Measurements from ENCODE around the gene ADAMTSL3. TPM values are rescaled to one million over a fixed set of nuclear protein-coding genes. Genes with fewer than 3 reads are reported as not detected.

The ADAMTSL3 gene
- total RNA-seq, 2 experiments from 2014 or later, result not detected

GRCh38 chr15:83659417-83659812, 5.5 kb downstream of the ADAMTSL3 start:
- Mint-ChIP-seq H3K4me3 (no peak overlapping the region), H3K36me3 (ENCODE audit: low read depth) (no peaks in the 10 kb centered on the region), H3K27ac (no peak overlapping the region), H3K27me3 (peaks cover 12% of the 10 kb centered on the region), H3K4me1 (no peaks in the 10 kb centered on the region), H3K9me3 (no peaks in the 10 kb centered on the region)
- no peak for DNase-seq
- POLR2A ChIA-PET, result no interaction called here
- CTCF ChIA-PET, result no interaction called here

GRCh38 chr15:83665480-83665879, 11.6 kb downstream of the ADAMTSL3 start:
- Mint-ChIP-seq H3K4me3 (no peak overlapping the region), H3K9me3 (no peaks in the 10 kb centered on the region), H3K27ac (no peak overlapping the region), H3K4me1 (no peaks in the 10 kb centered on the region), H3K27me3 (no peaks in the 10 kb centered on the region), H3K36me3 (ENCODE audit: low read depth) (no peaks in the 10 kb centered on the region)
- ChIA-PET CTCF (no interaction called here), POLR2A (no interaction called here)
- no peak for DNase-seq

DNA sequence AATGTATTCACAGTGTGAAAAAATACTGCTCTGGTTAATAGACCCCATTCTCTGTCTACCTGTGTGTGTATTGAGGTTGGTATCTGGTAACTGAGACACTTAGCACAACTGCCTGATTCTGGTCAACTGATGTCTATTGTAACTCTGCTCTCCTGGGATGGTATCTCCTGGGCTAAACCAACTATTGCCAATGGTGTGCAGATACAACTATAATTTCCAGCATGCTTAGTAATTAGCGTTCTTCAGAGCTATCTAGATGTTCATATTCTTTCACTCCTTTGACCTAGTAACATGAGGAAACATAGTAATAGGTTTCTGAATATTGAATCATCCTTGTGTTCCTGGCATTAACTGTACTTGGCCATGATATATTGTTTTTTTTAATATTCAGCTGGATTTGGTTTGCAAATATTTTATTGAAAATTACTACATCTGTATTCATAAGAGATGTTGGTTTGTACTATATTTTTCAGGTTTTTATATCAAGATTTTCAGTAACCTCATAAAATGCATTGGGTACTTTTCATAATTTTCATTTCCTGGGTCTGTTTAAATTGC, 16.8 kb downstream of the ADAMTSL3 start:
- ChIA-PET POLR2A (no interaction called here), CTCF (no interaction called here)
- H3K9me3 Mint-ChIP-seq, result no peaks in the 10 kb centered on the region
- no peak overlapping the region for H3K27ac Mint-ChIP-seq
- H3K4me3 Mint-ChIP-seq, result no peak overlapping the region
- no peaks in the 10 kb centered on the region for H3K4me1 Mint-ChIP-seq
- no peaks in the 10 kb centered on the region for H3K27me3 Mint-ChIP-seq
- no peaks in the 10 kb centered on the region for H3K36me3 Mint-ChIP-seq (ENCODE audit: low read depth)
- DNase-seq, result no peak

GRCh38 chr15:83671603-83672002, 17.7 kb downstream of the ADAMTSL3 start:
- H3K27ac Mint-ChIP-seq, result no peak overlapping the region
- DNase-seq, result no peak
- H3K36me3 Mint-ChIP-seq (ENCODE audit: low read depth), result no peaks in the 10 kb centered on the region
- H3K4me1 Mint-ChIP-seq, result peaks cover 1% of the 10 kb centered on the region
- H3K9me3 Mint-ChIP-seq, result no peaks in the 10 kb centered on the region
- POLR2A ChIA-PET, result no interaction called here
- H3K27me3 Mint-ChIP-seq, result no peaks in the 10 kb centered on the region
- H3K4me3 Mint-ChIP-seq, result no peak overlapping the region
- CTCF ChIA-PET, result no interaction called here

- Mint-ChIP-seq H3K4me3 (no peak overlapping the region), H3K4me1 (peaks cover 1% of the 10 kb centered on the region), H3K27ac (no peak overlapping the region), H3K9me3 (no peaks in the 10 kb centered on the region), H3K27me3 (no peaks in the 10 kb centered on the region), H3K36me3 (ENCODE audit: low read depth) (no peaks in the 10 kb centered on the region)
- CTCF ChIA-PET, result interaction anchor here (0.6 kb wide), 1 partner anchor 76 kb away, joined by 6 read pairs; no protein-coding TSS in a partner anchor
- DNase-seq, result no peak
- POLR2A ChIA-PET, result no interaction called here
Measured at GRCh38 chr15:83673385-83673784, 19.5 kb downstream of the ADAMTSL3 start.

DNA sequence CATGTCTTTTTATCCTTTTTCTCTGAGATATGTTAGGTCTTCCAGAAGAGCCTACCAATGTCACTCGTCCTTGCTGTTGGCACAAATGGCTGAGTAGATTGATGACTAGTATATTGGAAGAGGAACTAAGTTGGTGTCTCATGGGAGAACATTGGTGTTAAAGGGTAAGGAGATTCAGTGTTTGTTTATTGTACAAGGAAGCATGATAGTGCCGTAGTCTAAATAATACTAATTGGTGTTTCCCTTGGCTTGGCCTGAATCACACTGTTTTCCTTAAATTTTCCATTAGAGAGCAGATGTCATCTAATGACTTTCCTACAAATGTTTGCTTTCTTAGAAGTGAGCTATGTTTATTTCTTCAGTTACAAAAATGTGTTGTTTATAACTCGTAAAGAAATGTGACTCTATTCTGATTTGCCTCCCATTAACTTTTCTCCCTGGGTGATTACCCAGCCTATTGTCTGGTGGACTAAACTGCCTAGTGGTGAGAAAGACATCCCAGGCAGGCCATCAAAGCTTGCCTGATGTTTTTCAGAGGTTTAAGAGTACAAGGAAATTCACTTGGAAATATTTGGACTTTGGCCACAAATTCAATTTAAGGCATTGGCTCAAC, 28.7 kb downstream of the ADAMTSL3 start:
- Mint-ChIP-seq H3K4me1 (no peaks in the 10 kb centered on the region), H3K9me3 (no peaks in the 10 kb centered on the region), H3K27me3 (no peaks in the 10 kb centered on the region), H3K4me3 (no peak overlapping the region), H3K27ac (no peak overlapping the region), H3K36me3 (ENCODE audit: low read depth) (no peaks in the 10 kb centered on the region)
- DNase-seq, result no peak
- POLR2A ChIA-PET, result no interaction called here
- CTCF ChIA-PET, result no interaction called here

DNA sequence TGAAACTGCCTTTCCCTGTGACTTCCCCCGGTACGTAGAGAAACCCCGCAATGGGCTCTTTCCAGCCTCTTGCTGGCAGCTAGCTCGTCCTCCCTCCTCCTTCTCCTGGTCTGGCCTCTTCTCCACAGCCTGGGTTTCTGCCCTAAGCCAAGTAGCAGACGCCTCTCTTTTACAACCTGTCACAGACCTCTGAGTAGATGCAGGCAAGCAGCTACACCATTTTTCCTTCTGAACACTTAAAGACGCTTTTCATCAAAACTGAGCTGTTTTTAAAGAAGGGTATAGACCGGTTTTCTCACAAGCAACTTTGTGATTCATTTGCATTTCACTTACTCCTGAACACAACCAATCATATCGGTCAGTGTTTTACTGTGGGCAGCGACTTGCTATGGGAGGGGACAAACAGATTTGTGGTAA, 32.0 kb downstream of the ADAMTSL3 start:
- Mint-ChIP-seq H3K27me3 (no peaks in the 10 kb centered on the region), H3K4me3 (no peak overlapping the region), H3K36me3 (ENCODE audit: low read depth) (no peaks in the 10 kb centered on the region), H3K27ac (no peak overlapping the region), H3K9me3 (no peaks in the 10 kb centered on the region), H3K4me1 (no peaks in the 10 kb centered on the region)
- no peak for DNase-seq
- ChIA-PET CTCF (no interaction called here), POLR2A (no interaction called here)

GRCh38 chr15:83688201-83688600, 34.3 kb downstream of the ADAMTSL3 start:
- Mint-ChIP-seq H3K9me3 (no peaks in the 10 kb centered on the region), H3K36me3 (ENCODE audit: low read depth) (no peaks in the 10 kb centered on the region), H3K4me1 (no peaks in the 10 kb centered on the region), H3K4me3 (no peak overlapping the region), H3K27ac (no peak overlapping the region), H3K27me3 (no peaks in the 10 kb centered on the region)
- DNase-seq, result no peak
- CTCF ChIA-PET, result no interaction called here
- POLR2A ChIA-PET, result no interaction called here

- H3K9me3 Mint-ChIP-seq, result no peaks in the 10 kb centered on the region
- H3K27me3 Mint-ChIP-seq, result no peaks in the 10 kb centered on the region
- H3K4me1 Mint-ChIP-seq, result no peaks in the 10 kb centered on the region
- no peak for DNase-seq
- no peak overlapping the region for H3K27ac Mint-ChIP-seq
- H3K36me3 Mint-ChIP-seq (ENCODE audit: low read depth), result no peaks in the 10 kb centered on the region
- POLR2A ChIA-PET, result no interaction called here
- CTCF ChIA-PET, result no interaction called here
- no peak overlapping the region for H3K4me3 Mint-ChIP-seq
Measured at GRCh38 chr15:83690676-83691075, 36.8 kb downstream of the ADAMTSL3 start.

DNA sequence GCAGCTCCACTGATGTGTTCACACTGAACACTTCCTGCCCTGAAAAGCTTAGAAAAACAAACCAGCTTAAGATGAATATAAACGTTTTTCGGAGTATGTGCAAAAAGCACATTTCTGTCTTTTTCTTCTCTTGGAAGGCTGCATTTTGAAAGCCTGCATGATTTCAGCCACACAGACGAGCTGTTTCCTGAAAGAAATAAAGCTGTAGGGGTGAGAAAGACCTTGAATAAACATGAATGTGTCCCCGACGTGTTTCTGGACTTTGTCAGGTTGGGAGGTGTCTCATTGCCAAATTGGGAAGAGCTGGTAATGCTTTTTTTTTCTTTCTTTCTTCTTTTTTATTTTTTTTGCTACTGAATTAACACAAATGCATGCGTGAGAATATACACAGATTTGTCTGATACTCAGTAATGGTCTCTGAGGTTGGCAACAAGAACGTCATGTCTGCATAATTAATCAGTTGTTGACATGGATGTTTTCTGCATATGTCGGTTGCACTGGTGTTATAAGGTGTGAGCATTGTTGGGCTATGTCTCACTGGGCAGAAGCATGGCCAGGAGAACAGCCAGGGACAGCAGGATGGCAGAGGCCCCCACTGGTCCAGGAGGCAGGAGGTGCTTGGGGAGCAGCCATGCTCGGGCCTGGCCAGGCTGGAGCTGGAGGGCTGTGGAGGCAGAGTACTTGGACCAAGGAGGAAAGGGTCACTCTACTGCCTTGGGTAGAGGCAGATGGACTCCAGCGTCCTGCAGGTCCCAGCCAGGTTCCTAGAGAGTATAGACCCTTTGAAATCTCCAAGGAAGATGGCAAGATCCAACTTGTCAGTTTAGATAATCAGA, 39.0 kb downstream of the ADAMTSL3 start:
- no peak overlapping the region for H3K27ac Mint-ChIP-seq
- ChIA-PET POLR2A (no interaction called here), CTCF (no interaction called here)
- H3K27me3 Mint-ChIP-seq, result no peaks in the 10 kb centered on the region
- no peaks in the 10 kb centered on the region for H3K4me1 Mint-ChIP-seq
- DNase-seq, result no peak
- H3K9me3 Mint-ChIP-seq, result no peaks in the 10 kb centered on the region
- H3K36me3 Mint-ChIP-seq (ENCODE audit: low read depth), result no peaks in the 10 kb centered on the region
- no peak overlapping the region for H3K4me3 Mint-ChIP-seq

DNA sequence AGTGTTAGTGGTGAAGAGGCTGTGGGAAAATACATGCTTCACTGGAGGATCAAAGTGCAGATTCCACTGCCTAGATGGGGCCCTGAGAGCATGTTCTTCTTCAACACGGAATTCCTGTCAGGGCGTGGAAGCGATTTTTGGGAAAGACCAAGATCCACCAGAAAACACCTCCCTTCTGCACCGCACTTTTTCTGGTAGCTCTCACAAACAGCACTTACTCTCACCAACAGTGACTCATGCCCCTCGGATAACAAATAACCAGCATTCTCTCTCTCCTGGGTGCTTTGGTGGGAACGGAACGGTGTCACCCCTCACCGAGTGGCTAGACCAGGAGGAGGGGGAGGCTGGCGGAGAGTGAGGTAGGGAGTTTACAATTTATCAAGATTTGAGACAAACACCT, 40.1 kb downstream of the ADAMTSL3 start:
- Mint-ChIP-seq H3K27ac (no peak overlapping the region), H3K9me3 (no peaks in the 10 kb centered on the region), H3K4me1 (no peaks in the 10 kb centered on the region), H3K27me3 (no peaks in the 10 kb centered on the region), H3K4me3 (no peak overlapping the region), H3K36me3 (ENCODE audit: low read depth) (no peaks in the 10 kb centered on the region)
- CTCF ChIA-PET, result no interaction called here
- no peak for DNase-seq
- POLR2A ChIA-PET, result no interaction called here

DNA sequence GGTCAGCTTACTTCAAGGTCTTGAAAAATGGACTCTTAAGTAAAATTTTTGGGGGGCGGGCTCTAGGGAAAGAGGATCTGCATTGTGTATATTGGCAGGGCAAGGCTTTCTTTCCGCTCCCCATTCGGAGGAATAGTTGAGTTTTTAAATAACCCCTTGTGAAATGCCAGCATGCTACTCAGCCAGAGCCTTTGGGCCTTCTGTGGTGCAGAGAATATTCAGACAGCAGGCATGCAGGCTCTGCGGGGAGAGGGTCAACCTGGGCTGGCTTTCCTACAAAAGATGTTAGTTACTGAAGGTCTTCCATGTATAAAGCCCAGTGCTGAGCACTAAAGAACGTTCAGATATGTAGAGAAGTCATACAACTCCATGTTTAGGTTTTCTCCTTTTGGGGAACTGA, 40.6 kb downstream of the ADAMTSL3 start:
- H3K27ac Mint-ChIP-seq, result no peak overlapping the region
- CTCF ChIA-PET, result no interaction called here
- H3K36me3 Mint-ChIP-seq (ENCODE audit: low read depth), result no peaks in the 10 kb centered on the region
- no peak for DNase-seq
- H3K9me3 Mint-ChIP-seq, result no peaks in the 10 kb centered on the region
- H3K27me3 Mint-ChIP-seq, result no peaks in the 10 kb centered on the region
- POLR2A ChIA-PET, result no interaction called here
- no peaks in the 10 kb centered on the region for H3K4me1 Mint-ChIP-seq
- H3K4me3 Mint-ChIP-seq, result no peak overlapping the region

DNA sequence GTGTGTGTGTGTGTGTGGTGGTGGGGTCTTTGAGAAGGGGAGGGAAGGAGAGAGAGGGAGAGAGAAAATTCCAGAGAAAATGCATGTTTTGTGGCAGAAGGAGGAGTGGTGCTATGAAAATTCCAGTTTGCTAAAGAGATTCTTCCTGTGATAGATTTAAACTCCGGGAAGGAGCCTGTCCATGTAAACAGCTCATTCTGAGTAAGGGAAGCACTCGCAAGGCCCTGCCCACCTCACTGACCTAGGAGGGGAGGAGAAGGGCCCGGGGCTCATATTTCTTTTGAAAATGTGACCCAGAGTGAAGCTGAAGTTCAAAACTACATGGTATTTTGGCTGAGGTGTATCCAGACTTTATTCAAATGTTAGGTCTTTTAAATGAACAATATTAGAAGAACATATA, 41.3 kb downstream of the ADAMTSL3 start:
- CTCF ChIA-PET, result no interaction called here
- H3K9me3 Mint-ChIP-seq, result no peaks in the 10 kb centered on the region
- H3K4me3 Mint-ChIP-seq, result no peak overlapping the region

More for the DNA sequence above, 41.3 kb downstream of the ADAMTSL3 start:
- POLR2A ChIA-PET, result no interaction called here
- Mint-ChIP-seq H3K36me3 (ENCODE audit: low read depth) (no peaks in the 10 kb centered on the region), H3K4me1 (no peaks in the 10 kb centered on the region), H3K27ac (no peak overlapping the region), H3K27me3 (no peaks in the 10 kb centered on the region)
- no peak for DNase-seq
